GM12865 (cell line): ENCODE results near the gene AKIRIN2.

Source experiments
- DNase-seq: peaks from one replicate; pipeline ENCODE4 v3.0.0; 2010; ENCODE audit warnings: low read depth
- H3K4me3 ChIP-seq: 2 replicates; pipeline ENCODE4 v1.5.1; 2011; ENCODE audit warnings: mild to moderate bottlenecking, low read depth, low read length, control low read depth
- TF ChIP-seq, protein P1 (sequence below): IDR thresholded peaks from 2 replicates; pipeline ENCODE4 v1.5.1; 2011; ENCODE audit warnings: low read length, control low read depth, low read depth, inconsistent platforms; ENCODE audit not compliant: insufficient read depth; ENCODE audit errors: missing control alignments

AKIRIN2 gene

DNA sequence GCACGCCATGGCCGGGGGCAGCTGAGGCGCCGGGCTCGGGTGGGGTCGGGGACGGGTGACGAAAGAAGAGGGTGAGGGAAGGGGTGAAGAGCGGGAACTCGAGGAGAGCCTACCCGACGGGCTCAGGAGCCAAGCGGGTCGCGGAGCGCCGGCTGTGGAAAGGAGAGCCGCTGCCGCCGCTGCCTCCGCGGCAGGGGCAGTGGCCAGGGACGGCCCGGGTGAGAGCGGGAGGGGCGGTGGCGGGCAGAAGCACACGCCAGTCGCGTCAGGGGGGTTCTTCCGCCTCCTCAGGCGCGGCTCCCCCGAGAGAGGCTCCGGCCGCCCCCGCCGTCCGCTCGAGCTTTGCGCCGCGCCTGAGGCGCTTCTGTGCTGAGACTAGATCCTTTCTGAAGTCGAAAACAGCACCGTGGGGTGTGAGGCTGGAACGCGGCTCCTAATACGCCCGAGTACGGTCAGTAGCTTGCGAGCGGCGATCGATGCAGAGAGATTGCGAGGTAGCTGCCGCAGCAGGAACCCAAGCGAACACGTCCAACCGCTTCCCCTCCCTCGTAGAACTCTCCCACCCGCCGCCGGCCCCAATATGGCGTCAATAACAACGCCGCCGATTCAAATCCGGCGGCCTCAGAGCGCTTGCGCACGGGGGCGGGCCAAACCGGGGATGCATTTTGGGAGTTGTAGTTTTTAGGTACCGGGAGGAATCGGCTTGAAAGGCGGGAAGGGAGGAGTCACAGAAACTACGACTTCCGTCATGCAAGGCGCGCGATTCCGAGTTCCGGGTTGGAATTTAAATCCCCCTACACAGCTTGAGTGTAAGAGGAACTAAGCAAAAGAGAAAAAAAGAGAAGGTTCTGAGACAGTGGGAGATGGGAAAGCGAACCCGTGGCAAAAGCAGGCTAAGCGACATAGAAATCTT lies at the start of gene AKIRIN2:
Gene AKIRIN2 (minus strand): TSS at position 558 of the 913 bp plus-strand sequence. CDS start 549 bp downstream, at position 9.
- TF ChIP-seq, protein P1, sequence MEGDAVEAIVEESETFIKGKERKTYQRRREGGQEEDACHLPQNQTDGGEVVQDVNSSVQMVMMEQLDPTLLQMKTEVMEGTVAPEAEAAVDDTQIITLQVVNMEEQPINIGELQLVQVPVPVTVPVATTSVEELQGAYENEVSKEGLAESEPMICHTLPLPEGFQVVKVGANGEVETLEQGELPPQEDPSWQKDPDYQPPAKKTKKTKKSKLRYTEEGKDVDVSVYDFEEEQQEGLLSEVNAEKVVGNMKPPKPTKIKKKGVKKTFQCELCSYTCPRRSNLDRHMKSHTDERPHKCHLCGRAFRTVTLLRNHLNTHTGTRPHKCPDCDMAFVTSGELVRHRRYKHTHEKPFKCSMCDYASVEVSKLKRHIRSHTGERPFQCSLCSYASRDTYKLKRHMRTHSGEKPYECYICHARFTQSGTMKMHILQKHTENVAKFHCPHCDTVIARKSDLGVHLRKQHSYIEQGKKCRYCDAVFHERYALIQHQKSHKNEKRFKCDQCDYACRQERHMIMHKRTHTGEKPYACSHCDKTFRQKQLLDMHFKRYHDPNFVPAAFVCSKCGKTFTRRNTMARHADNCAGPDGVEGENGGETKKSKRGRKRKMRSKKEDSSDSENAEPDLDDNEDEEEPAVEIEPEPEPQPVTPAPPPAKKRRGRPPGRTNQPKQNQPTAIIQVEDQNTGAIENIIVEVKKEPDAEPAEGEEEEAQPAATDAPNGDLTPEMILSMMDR, result no peak
- DNase-seq, result peak; percentile 100
- peak within 1 kb of the TSS; percentile 98 for H3K4me3 ChIP-seq

DNA sequence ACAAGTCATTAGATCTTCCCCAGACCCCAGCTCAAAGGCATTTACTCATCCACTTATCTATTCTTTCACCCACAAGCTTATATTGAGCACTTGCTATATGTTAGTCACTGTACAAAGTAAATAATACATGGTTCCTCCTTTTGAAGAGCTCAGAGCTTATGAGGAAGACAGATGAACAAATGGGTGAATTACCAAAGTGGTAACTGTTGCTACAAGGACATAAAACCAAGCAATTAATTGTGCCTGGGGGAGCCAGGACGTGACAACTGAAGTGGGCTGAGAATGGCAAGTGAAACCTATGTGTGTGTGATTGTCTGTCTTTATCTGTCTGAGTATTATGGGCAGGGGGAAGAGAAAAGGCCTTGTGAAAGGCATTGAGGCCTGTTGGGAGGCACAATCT lies 45.6 kb upstream of the AKIRIN2 start:
- DNase-seq, result peak; percentile 38
- TF ChIP-seq, protein P1, result no peak
- H3K4me3 ChIP-seq, result no peak overlapping the region

DNA sequence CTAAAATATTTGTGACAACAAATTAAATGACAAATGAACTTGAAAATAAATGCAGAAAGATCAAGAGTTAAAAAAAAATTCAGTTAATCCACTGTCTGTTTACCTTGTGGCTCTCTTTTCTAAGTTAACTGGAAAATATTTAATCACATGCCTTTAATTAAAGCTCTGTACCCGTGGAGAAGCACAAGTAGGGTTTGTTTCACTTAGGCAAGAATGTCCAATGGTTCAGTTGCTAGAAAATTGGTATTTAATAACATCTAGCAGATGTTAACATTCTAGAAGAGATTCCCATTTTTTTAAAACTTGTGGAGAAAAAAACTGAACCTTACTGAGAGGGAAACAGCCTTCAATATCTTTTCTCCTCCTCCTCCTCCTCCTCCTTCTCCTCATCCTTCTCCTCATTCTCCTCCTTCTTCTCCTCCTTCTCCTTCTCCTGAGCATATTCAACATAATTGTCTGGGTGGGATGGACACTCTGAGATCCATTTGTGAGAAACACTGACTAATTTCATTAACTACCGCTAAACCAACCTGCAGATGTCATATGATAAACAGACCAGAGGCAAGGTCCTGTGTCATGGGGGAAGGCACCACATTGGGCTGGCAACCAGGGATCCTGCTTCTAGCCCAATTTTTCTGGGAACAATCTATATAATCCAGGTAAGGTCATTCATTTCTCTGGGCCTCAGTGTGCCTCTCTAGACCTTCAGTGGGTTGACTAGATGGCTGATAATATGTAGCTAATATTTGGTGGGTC lies 44.1 kb upstream of the AKIRIN2 start:
- no peak for DNase-seq
- TF ChIP-seq, protein P1, result no peak
- no peak overlapping the region for H3K4me3 ChIP-seq

DNA sequence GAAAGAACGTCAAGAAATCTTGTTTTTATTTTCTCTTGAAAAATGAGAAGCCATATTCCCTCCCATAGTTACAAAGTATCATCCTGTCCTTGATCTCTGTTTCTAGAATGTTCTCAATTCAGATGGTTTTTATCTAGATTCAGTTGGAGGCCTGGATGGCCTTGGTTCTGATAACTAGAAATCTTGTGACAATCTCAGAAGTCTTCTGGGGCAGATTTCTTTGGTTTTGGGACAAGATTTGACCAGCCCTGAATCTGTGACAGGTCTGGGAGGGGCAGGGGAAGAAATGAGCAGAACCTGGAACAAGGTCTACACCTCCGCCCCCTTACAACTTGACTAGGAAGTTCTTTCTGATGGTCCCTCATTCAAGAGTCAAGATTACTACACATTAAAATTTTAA lies 41.4 kb upstream of the AKIRIN2 start:
- TF ChIP-seq, protein P1, result no peak
- H3K4me3 ChIP-seq, result no peak overlapping the region
- DNase-seq, result no peak

DNA sequence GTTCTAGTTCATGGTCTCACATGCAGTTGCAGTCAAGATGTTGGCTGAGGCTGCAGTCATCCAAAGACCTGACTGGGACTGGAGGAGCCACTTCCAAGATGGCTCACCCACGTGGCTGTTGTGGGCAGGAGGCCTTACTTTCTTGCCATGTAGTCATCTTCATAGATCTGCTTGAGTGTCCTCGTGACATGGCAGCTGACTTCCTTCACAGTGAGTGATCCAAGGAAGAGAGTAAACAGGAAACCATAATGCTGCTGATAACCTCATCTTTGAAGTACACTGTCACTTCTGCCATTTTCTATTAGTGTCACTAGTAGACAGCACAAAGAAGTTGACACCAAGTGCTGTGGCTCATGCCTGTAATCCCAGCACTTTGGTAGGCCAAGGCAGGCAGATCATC lies 40.1 kb upstream of the AKIRIN2 start:
- no peak overlapping the region for H3K4me3 ChIP-seq
- TF ChIP-seq, protein P1, result no peak
- DNase-seq, result peak; percentile 88

DNA sequence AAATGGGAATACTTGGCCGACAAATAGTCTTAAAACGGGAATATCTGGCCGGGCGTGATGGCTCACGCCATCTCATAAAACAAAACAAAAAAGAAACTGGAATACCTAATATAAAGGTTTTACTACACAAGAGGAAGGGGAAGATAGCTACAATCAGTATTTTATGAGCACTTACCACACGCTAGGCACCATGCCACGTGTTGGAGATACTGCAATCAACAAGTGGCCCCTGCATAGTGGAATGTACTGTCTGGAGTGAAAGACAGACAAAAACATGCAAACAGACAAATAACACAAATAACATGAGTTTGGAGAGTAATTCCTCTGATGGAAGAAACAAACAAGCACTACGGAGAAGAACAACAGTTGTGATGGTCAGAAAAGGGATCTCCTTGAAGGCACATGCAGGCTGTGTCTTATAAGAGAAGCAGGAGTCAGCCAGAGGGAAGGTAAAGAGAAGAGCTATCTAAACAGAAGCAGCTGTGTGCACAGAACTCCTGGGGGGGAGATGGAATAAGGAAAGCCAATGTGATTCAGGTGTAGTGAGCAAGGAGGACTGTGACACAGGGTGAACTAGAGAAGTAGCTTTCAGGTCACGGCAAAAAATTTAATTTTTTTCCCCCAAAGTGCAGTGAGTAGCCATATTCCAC lies 39.1 kb upstream of the AKIRIN2 start:
- no peak for DNase-seq
- no peak overlapping the region for H3K4me3 ChIP-seq
- TF ChIP-seq, protein P1, result no peak
